HepG2 (cell line): ENCODE results near the gene POLR3E. TPM values are rescaled to one million over a fixed set of nuclear protein-coding genes. Genes with fewer than 3 reads are reported as not detected.
A peak's percentile ranks its signal among the peaks of the same experiment; 100 is the strongest.

Experiments used
- ARID2 ChIP-seq: sonication (generic); formaldehyde crosslinking; IDR thresholded peaks from 2 replicates; pipeline ENCODE4 v1.8.1; 2022; ENCODE audit warnings: mild to moderate bottlenecking, missing genetic modification reagents, borderline replicate concordance
- ATF6 ChIP-seq: sonication (generic); formaldehyde crosslinking; conservative IDR thresholded peaks from 2 replicates; pipeline ENCODE4 v1.4.0; 2020; ENCODE audit warnings: missing genetic modification reagents
- CCDC6 ChIP-seq: sonication (generic); formaldehyde crosslinking; IDR thresholded peaks from 2 replicates; pipeline ENCODE4 v1.8.1; 2022; ENCODE audit warnings: mild to moderate bottlenecking, missing genetic modification reagents, moderate library complexity
- CHCHD3 ChIP-seq: sonication (generic); formaldehyde crosslinking; IDR thresholded peaks from 2 replicates; pipeline ENCODE4 v1.8.0; 2022; ENCODE audit warnings: mild to moderate bottlenecking, missing genetic modification reagents, moderate library complexity
- CREM ChIP-seq, 2 experiments: sonication (generic) in 1 of 2; formaldehyde crosslinking in 1 of 2; IDR thresholded peaks; 2 replicates each; pipeline versions ENCODE4 v1.4.0 to v1.6.1; 2016 to 2020; ENCODE audit warnings: antibody characterized with exemption in 1 of 2, mild to moderate bottlenecking in 1 of 2, missing genetic modification reagents in 1 of 2
- GABPA ChIP-seq, 2 experiments: IDR thresholded peaks; 2 replicates each; pipeline ENCODE4 v1.6.1; 2011 to 2016; ENCODE audit warnings: low read depth in 2 of 2, low read length in 1 of 2, missing biosample characterization in 1 of 2, missing genetic modification characterization in 1 of 2
- GATAD1 ChIP-seq: IDR thresholded peaks from 2 replicates; pipeline ENCODE4 v1.6.1; 2016; ENCODE audit warnings: missing genetic modification reagents, missing compliant biosample characterization
- KMT2B ChIP-seq: IDR thresholded peaks from 2 replicates; pipeline ENCODE4 v1.6.1; 2016; ENCODE audit warnings: missing genetic modification reagents, missing compliant biosample characterization
- MAF1 ChIP-seq: sonication (generic); formaldehyde crosslinking; IDR thresholded peaks from 2 replicates; pipeline ENCODE4 v1.5.0; 2020; ENCODE audit warnings: missing genetic modification reagents, borderline replicate concordance
- MLXIP ChIP-seq: sonication (generic); formaldehyde crosslinking; IDR thresholded peaks from 2 replicates; pipeline ENCODE4 v1.9.0; 2021; ENCODE audit warnings: missing genetic modification reagents, borderline replicate concordance
- NFIB ChIP-seq: sonication (generic); formaldehyde crosslinking; IDR thresholded peaks from 2 replicates; pipeline ENCODE4 v1.9.0; 2021; ENCODE audit warnings: missing genetic modification reagents, mild to moderate bottlenecking, borderline replicate concordance
- PAWR ChIP-seq: sonication (generic); formaldehyde crosslinking; IDR thresholded peaks from 2 replicates; pipeline ENCODE4 v1.4.0; 2020; ENCODE audit warnings: missing genetic modification reagents, mild to moderate bottlenecking, borderline replicate concordance
- RXRB ChIP-seq: IDR thresholded peaks from 2 replicates; pipeline ENCODE4 v1.6.1; 2016; ENCODE audit warnings: borderline replicate concordance, missing genetic modification reagents, missing compliant biosample characterization
- SOX6 ChIP-seq, 2 experiments: fragments of 450-650 bp in 1 of 2; sonication (generic) in 1 of 2; formaldehyde crosslinking in 1 of 2; IDR thresholded peaks; 2 replicates each; pipeline versions ENCODE4 v1.4.0 to v1.6.1; 2017 to 2020; ENCODE audit warnings: antibody characterized with exemption in 1 of 2, mild to moderate bottlenecking in 1 of 2, missing genetic modification reagents in 1 of 2
- STAT5B ChIP-seq: sonication (generic); formaldehyde crosslinking; IDR thresholded peaks from 2 replicates; pipeline ENCODE4 v1.4.0; 2020; ENCODE audit warnings: missing genetic modification reagents
- TBL1XR1 ChIP-seq: fragments of 150-350 bp; IDR thresholded peaks from 2 replicates; pipeline ENCODE4 v1.6.1; 2014; ENCODE audit warnings: borderline replicate concordance, low read length; ENCODE audit not compliant: partially characterized antibody
- THRA ChIP-seq: sonication (generic); formaldehyde crosslinking; IDR thresholded peaks from 2 replicates; pipeline ENCODE4 v1.4.0; 2020; ENCODE audit warnings: missing genetic modification reagents, borderline replicate concordance
- TP53 ChIP-seq: sonication (generic); formaldehyde crosslinking; conservative IDR thresholded peaks from 2 replicates; pipeline ENCODE4 v1.4.0; 2020; ENCODE audit warnings: missing genetic modification reagents
- ZNF232 ChIP-seq: sonication (generic); formaldehyde crosslinking; IDR thresholded peaks from 2 replicates; pipeline ENCODE4 v1.4.0; 2020; ENCODE audit warnings: missing genetic modification reagents, borderline replicate concordance
- ZNF841 ChIP-seq: sonication (generic); formaldehyde crosslinking; IDR thresholded peaks from 2 replicates; pipeline ENCODE4 v1.8.1; 2023; ENCODE audit warnings: missing genetic modification reagents, borderline replicate concordance
- polyA plus RNA-seq, 8 experiments: library from polyadenylated mRNA; depleted of rRNA in 3 of 8; stranded (reverse) in 7 of 8; unstranded in 1 of 8; fragments of >200 nt; fragmentation: Illumina TruSeq in 4 of 8; extraction: Trizol in 4 of 8; gene quantifications; 2 replicates each; pipeline versions ENCODE4 v1.2.1 to v1.2.3, GENCODE V29; 2011 to 2016; ENCODE audit warnings: low read depth in 4 of 8, missing spikeins in 1 of 8, mixed read lengths in 1 of 8; ENCODE audit not compliant: insufficient read depth in 1 of 8
- total RNA-seq, 5 experiments: library from RNA; depleted of rRNA; stranded (reverse); fragments of >200 nt; fragmentation: Illumina TruSeq; extraction: Trizol; gene quantifications; 2 replicates each; pipeline ENCODE4 v1.2.3, GENCODE V29; 2016; ENCODE audit warnings: low read depth in 1 of 5

The POLR3E gene
- total and polyA plus RNA-seq, 2 of the 13 experiments (the other 11 are each of a cell fraction or from before 2014, with no cell fraction given): 135 to 262 TPM

GRCh38 chr16:22297871-22298733 is 893 bp downstream of the POLR3E start (continued):
- no peak for TF ChIP-seq TBL1XR1
- TF ChIP-seq ZNF232: peak; percentile 48; the same call in 1 of the 2 replicates
- TF ChIP-seq THRA (CRISPR knock-in tag): peak; percentile 60; the same call in 1 of the 2 replicates
- 0 out of 2 replicates have a peak, but pooled peaks have one; percentile 63 for TF ChIP-seq TP53 (CRISPR knock-in tag)
- TF ChIP-seq GATAD1 (CRISPR knock-in tag): no peak
- TF ChIP-seq SOX6 (IDR thresholded peaks at IDR 0.05): no peak
- TF ChIP-seq SOX6 (CRISPR knock-in tag; IDR thresholded peaks at IDR 0.05): no peak
- peak; percentile 98 for TF ChIP-seq MAF1 (CRISPR knock-in tag)
- TF ChIP-seq CCDC6 (CRISPR knock-in tag): no peak
- no peak; the same call in 1 of the 2 replicates for TF ChIP-seq CHCHD3 (CRISPR knock-in tag)
- peak; percentile 57; the same call in 1 of the 2 replicates for TF ChIP-seq CREM (IDR thresholded peaks at IDR 0.05)
- TF ChIP-seq CREM (CRISPR knock-in tag; IDR thresholded peaks at IDR 0.05): no peak
- TF ChIP-seq MLXIP: 0 out of 2 replicates have a peak, but pooled peaks have one; percentile 32
- no peak; the same call in 1 of the 2 replicates for TF ChIP-seq ARID2 (CRISPR knock-in tag)
- TF ChIP-seq STAT5B (CRISPR knock-in tag): peak; percentile 72; the same call in 1 of the 2 replicates
- TF ChIP-seq GABPA (IDR thresholded peaks at IDR 0.05; ENCODE audit: low read depth, low read length): no peak
- peak; percentile 49; the same call in 1 of the 2 replicates for TF ChIP-seq GABPA (CRISPR knock-in tag; IDR thresholded peaks at IDR 0.05; ENCODE audit: low read depth)
- peak; percentile 74 for TF ChIP-seq RXRB
- TF ChIP-seq PAWR (CRISPR knock-in tag): no peak
- peak; percentile 84; the same call in 1 of the 2 replicates for TF ChIP-seq ATF6
- 0 out of 2 replicates have a peak, but pooled peaks have one; percentile 42 for TF ChIP-seq NFIB (CRISPR knock-in tag)
- TF ChIP-seq ZNF841 (CRISPR knock-in tag): no peak
- TF ChIP-seq KMT2B (CRISPR knock-in tag): peak; percentile 63; the same call in 1 of the 2 replicates
